Heart left ventricle (tissue), 13 donors: ENCODE measurements around the gene NAT16.
"Not testable (repeated sequence)": the region's sequence is repeated elsewhere in the genome, so short reads cannot be mapped to it uniquely, and the experiment has no call there.

Experiments used
- CTCF ChIP-seq, 12 donors: fragments of 200-600 bp; sonication (generic) in 4 of 12; IDR thresholded peaks; one replicate each; pipeline versions ENCODE4 v1.5.0 to v1.8.0; 2018 to 2022; ENCODE audit warnings: antibody characterized with exemption in 12 of 12, mild to moderate bottlenecking in 5 of 12
- POLR2A ChIP-seq, 2 donors: fragments of 450-650 bp; IDR thresholded peaks; one replicate each; pipeline ENCODE4 v1.6.1; 2017; ENCODE audit warnings: antibody characterized with exemption in 2 of 2, mild to moderate bottlenecking in 2 of 2, moderate library complexity in 2 of 2
- donor health status: ischemic (EF 13 %, LVEDD 7.1; RV severe dilation, severe dysfunction).
- donor health status: DM: no; HTN: yes; CAD: no.
- donor health status: DM: no; HTN: no; CAD: no.
- donor health status: ischemic (EF 25% LVEDD 6.9; RV normal size, moderate dysfunction).
- donor health status: ischemic (EF 25% LVEDD 5.7; RV mildly dilated, moderate dysfunction).
- donor health status: ischemic (EF 35%, LVEDD 5.7; RV mildly dilated, moderate dysfunction).
- donor health status: nonischemic (EF 11% LVEDD 7.7; RV severe dilation, severe dysfunction).
- donor health status: DM: yes; HTN: yes; CAD: no.
- donor health status: PGD.
- donor health status: ischemic (EF 29% LVEDD 5.4; RV normal size, mild dysfunction).
- donor health status: nonischemic (EF 23%, LVEDD 6.1; RV moderate dilation, normal function).

GRCh38 chr7:101203740-101204738 lies 23.9 kb upstream of the NAT16 start:
- not testable (repeated sequence) for TF ChIP-seq CTCF, POLR2A (IDR thresholded peaks at IDR 0.05)
